HL-60/S4 treated with retinoic acid at 250 ng/mL for 4 days and 3 days (cell line): Measurements from ENCODE around the gene GPC5.

Experiments used
- in situ Hi-C: fragments of 300-500 bp; cut with MboI; formaldehyde crosslinking; loops from 2 replicates; pipeline ENCODE4 v1.7.0; 2022; ENCODE audit warnings: low sequenced_read_pairs

GPC5 gene

GRCh38 chr13:91586609-91587008, 188.2 kb downstream of the GPC5 start:
- in situ Hi-C loops: no loop called here

GRCh38 chr13:91588541-91588940, 190.1 kb downstream of the GPC5 start:
- in situ Hi-C loops: no loop called here

GRCh38 chr13:91592056-91593014, 193.9 kb downstream of the GPC5 start:
- in situ Hi-C loops: no loop called here

- in situ Hi-C loops: no loop called here
These were observed 195.0 kb downstream of the GPC5 start for GRCh38 chr13:91593456-91593855.

- in situ Hi-C loops: no loop called here
These were observed 195.6 kb downstream of the GPC5 start for GRCh38 chr13:91594061-91594460.

- in situ Hi-C loops: no loop called here
These were observed 197.3 kb downstream of the GPC5 start for GRCh38 chr13:91595677-91596076.

- in situ Hi-C loops: no loop called here
These were observed 198.4 kb downstream of the GPC5 start for GRCh38 chr13:91596842-91597241.

GRCh38 chr13:91598655-91599054, 200.2 kb downstream of the GPC5 start:
- in situ Hi-C loops: no loop called here

- in situ Hi-C loops: no loop called here
These were observed 202.9 kb downstream of the GPC5 start for GRCh38 chr13:91601273-91601672.

GRCh38 chr13:91601807-91602206, 203.4 kb downstream of the GPC5 start:
- in situ Hi-C loops: no loop called here

- in situ Hi-C loops: no loop called here
These were observed 210.9 kb downstream of the GPC5 start for GRCh38 chr13:91609353-91609752.

GRCh38 chr13:91618315-91618714, 219.9 kb downstream of the GPC5 start:
- in situ Hi-C loops: no loop called here

GRCh38 chr13:91620670-91621141, 222.3 kb downstream of the GPC5 start:
- in situ Hi-C loops: no loop called here

- in situ Hi-C loops: no loop called here
These were observed 222.7 kb downstream of the GPC5 start for GRCh38 chr13:91621161-91621560.

- in situ Hi-C loops: no loop called here
These were observed 223.5 kb downstream of the GPC5 start for GRCh38 chr13:91621963-91622362.

GRCh38 chr13:91622778-91623550, 224.5 kb downstream of the GPC5 start:
- in situ Hi-C loops: no loop called here

- in situ Hi-C loops: no loop called here
These were observed 229.7 kb downstream of the GPC5 start for GRCh38 chr13:91627952-91628739.

GRCh38 chr13:91630946-91631345, 232.5 kb downstream of the GPC5 start:
- in situ Hi-C loops: no loop called here

- in situ Hi-C loops: no loop called here
These were observed 233.7 kb downstream of the GPC5 start for GRCh38 chr13:91632086-91632485.

- in situ Hi-C loops: no loop called here
These were observed 240.9 kb downstream of the GPC5 start for GRCh38 chr13:91639330-91639729.

- in situ Hi-C loops: no loop called here
These were observed 245.0 kb downstream of the GPC5 start for GRCh38 chr13:91643394-91643793.
